ENCODE results near the gene EIF4B.
"Not testable (repeated sequence)": the region's sequence is repeated elsewhere in the genome, so short reads cannot be mapped to it uniquely, and the experiment has no call there.

EIF4B gene

GRCh38 chr12:52993558-52993869 lies 12.7 kb upstream of the EIF4B start:
- DNase-seq (ENCODE audit: low read depth in 2 of 2) = no peak

- no peak for DNase-seq (ENCODE audit: low read depth in 2 of 2)
These were observed 2.1 kb upstream of the EIF4B start for GRCh38 chr12:53004178-53004577.

GRCh38 chr12:53004582-53004981 lies 1.7 kb upstream of the EIF4B start:
- DNase-seq (ENCODE audit: low read depth in 2 of 2) = no peak

- no peak for DNase-seq (ENCODE audit: low read depth in 2 of 2)
These were observed 856 bp upstream of the EIF4B start for GRCh38 chr12:53005215-53005985.

GRCh38 chr12:53006810-53007309 lies 604 bp downstream of the EIF4B start:
- peak; percentile 77 to 79 for DNase-seq (ENCODE audit: low read depth in 2 of 2)

GRCh38 chr12:53007343-53007742 lies 1.1 kb downstream of the EIF4B start:
- no peak for DNase-seq (ENCODE audit: low read depth in 2 of 2)

- DNase-seq (ENCODE audit: low read depth in 2 of 2) = not testable (repeated sequence)
These were observed 2.5 kb downstream of the EIF4B start for GRCh38 chr12:53008760-53009159.

GRCh38 chr12:53010955-53011354 lies 4.7 kb downstream of the EIF4B start:
- DNase-seq (ENCODE audit: low read depth in 2 of 2) = no peak

GRCh38 chr12:53011889-53012288 lies 5.6 kb downstream of the EIF4B start:
- no peak for DNase-seq (ENCODE audit: low read depth in 2 of 2)

GRCh38 chr12:53012928-53013327 lies 6.7 kb downstream of the EIF4B start:
- DNase-seq (ENCODE audit: low read depth in 2 of 2) = no peak

- DNase-seq (ENCODE audit: low read depth in 2 of 2) = no peak
These were observed 8.5 kb downstream of the EIF4B start for GRCh38 chr12:53014709-53015108.

- no peak for DNase-seq (ENCODE audit: low read depth in 2 of 2)
These were observed 19.0 kb downstream of the EIF4B start for GRCh38 chr12:53025250-53025649.

GRCh38 chr12:53027014-53027413 lies 20.8 kb downstream of the EIF4B start:
- not testable (repeated sequence) for DNase-seq (ENCODE audit: low read depth in 2 of 2)

- no peak for DNase-seq (ENCODE audit: low read depth in 2 of 2)
These were observed 25.4 kb downstream of the EIF4B start for GRCh38 chr12:53031616-53032015.

GRCh38 chr12:53033832-53034231 lies 27.6 kb downstream of the EIF4B start:
- DNase-seq (ENCODE audit: low read depth in 2 of 2) = not testable (repeated sequence)

GRCh38 chr12:53034459-53034858 lies 28.2 kb downstream of the EIF4B start:
- no peak for DNase-seq (ENCODE audit: low read depth in 2 of 2)

- no peak for DNase-seq (ENCODE audit: low read depth in 2 of 2)
These were observed 30.5 kb downstream of the EIF4B start for GRCh38 chr12:53036802-53037201.

GRCh38 chr12:53039851-53040250 lies 33.6 kb downstream of the EIF4B start:
- DNase-seq (ENCODE audit: low read depth in 2 of 2) = no peak

- DNase-seq (ENCODE audit: low read depth in 2 of 2) = no peak
These were observed 36.6 kb downstream of the EIF4B start for GRCh38 chr12:53042607-53043454.

- DNase-seq (ENCODE audit: low read depth in 2 of 2) = no peak
These were observed 37.9 kb downstream of the EIF4B start for GRCh38 chr12:53044052-53044581.

GRCh38 chr12:53044896-53045695 lies 38.8 kb downstream of the EIF4B start:
- DNase-seq (ENCODE audit: low read depth in 2 of 2) = no peak

GRCh38 chr12:53045696-53046045 lies 39.4 kb downstream of the EIF4B start:
- no peak for DNase-seq (ENCODE audit: low read depth in 2 of 2)

Measured in stimulated activated CD4-positive, alpha-beta T cell treated with anti-CD3 and anti-CD28 coated beads, Interleukin-15, amount 100 ng/mL, for 48 hours (primary cell).